Loucy (cell line): ENCODE measurements around the gene GSG1L.

Source experiments
- H2AFZ ChIP-seq: fragments of 200-600 bp; sonication (generic); 2 replicates; pipeline ENCODE4 v1.6.0; 2016; ENCODE audit warnings: antibody characterized with exemption, mild to moderate bottlenecking, low read length, moderate library complexity
- H3F3A ChIP-seq: fragments of 200-600 bp; 2 replicates; pipeline ENCODE4 v1.6.0; 2016; ENCODE audit warnings: antibody characterized with exemption, low read depth, mild to moderate bottlenecking
- H3K27me3 ChIP-seq: fragments of 200-600 bp; sonication (generic); 2 replicates; pipeline ENCODE4 v1.6.1; 2014; ENCODE audit warnings: low read length, mild to moderate bottlenecking; ENCODE audit not compliant: insufficient read depth, poor library complexity, severe bottlenecking
- H3K36me3 ChIP-seq: fragments of 200-600 bp; sonication (generic); 2 replicates; pipeline ENCODE4 v1.6.1; 2016; ENCODE audit warnings: low read length; ENCODE audit not compliant: insufficient read depth
- H3K4me1 ChIP-seq: fragments of 200-600 bp; sonication (generic); 2 replicates; pipeline ENCODE4 v1.5.1; 2014; ENCODE audit warnings: low read length, mild to moderate bottlenecking; ENCODE audit not compliant: insufficient read depth, poor library complexity, severe bottlenecking
- H3K4me2 ChIP-seq: fragments of 200-600 bp; sonication (generic); 2 replicates; pipeline ENCODE4 v1.6.0; 2014; ENCODE audit warnings: antibody characterized with exemption, low read length, low read depth, mild to moderate bottlenecking; ENCODE audit not compliant: poor library complexity, severe bottlenecking
- H3K4me3 ChIP-seq: fragments of 200-600 bp; sonication (generic); 2 replicates; pipeline ENCODE4 v1.5.1; 2014; ENCODE audit warnings: low read length, mild to moderate bottlenecking, mixed read lengths; ENCODE audit not compliant: poor library complexity, severe bottlenecking
- H3K79me2 ChIP-seq: fragments of 200-600 bp; sonication (generic); 2 replicates; pipeline ENCODE4 v1.6.1; 2014; ENCODE audit warnings: low read length; ENCODE audit not compliant: insufficient read depth
- H3K9ac ChIP-seq: fragments of 200-600 bp; sonication (generic); 2 replicates; pipeline ENCODE4 v1.6.0; 2014; ENCODE audit warnings: mild to moderate bottlenecking, low read depth, low read length, moderate library complexity; ENCODE audit not compliant: poor library complexity, severe bottlenecking
- H3K9me2 ChIP-seq: fragments of 200-600 bp; sonication (generic); replicated peaks from 2 replicates; pipeline ENCODE4 v1.6.1; 2016; ENCODE audit warnings: low read depth, low read length, mixed read lengths
- H3K9me3 ChIP-seq: fragments of 200-600 bp; sonication (generic); 2 replicates; pipeline ENCODE4 v1.6.1; 2014; ENCODE audit warnings: mild to moderate bottlenecking, antibody characterized with exemption, low read length, low read depth; ENCODE audit not compliant: insufficient read depth
- H4K20me1 ChIP-seq: fragments of 200-600 bp; sonication (generic); 2 replicates; pipeline ENCODE4 v1.6.0; 2014; ENCODE audit warnings: antibody characterized with exemption, low read length, mild to moderate bottlenecking; ENCODE audit not compliant: insufficient read depth, poor library complexity, severe bottlenecking
- EZH2phosphoT487 ChIP-seq: fragments of 200-600 bp; IDR thresholded peaks from 2 replicates; pipeline ENCODE4 v1.6.1; 2018; ENCODE audit warnings: antibody characterized with exemption, mild to moderate bottlenecking, moderate library complexity, borderline replicate concordance
- TF ChIP-seq, protein P1 (sequence below): fragments of 200-600 bp; sonication (generic); conservative IDR thresholded peaks from 2 replicates; pipeline ENCODE4 v1.5.1; 2014; ENCODE audit warnings: mild to moderate bottlenecking, antibody characterized with exemption, low read length

Gene GSG1L

DNA sequence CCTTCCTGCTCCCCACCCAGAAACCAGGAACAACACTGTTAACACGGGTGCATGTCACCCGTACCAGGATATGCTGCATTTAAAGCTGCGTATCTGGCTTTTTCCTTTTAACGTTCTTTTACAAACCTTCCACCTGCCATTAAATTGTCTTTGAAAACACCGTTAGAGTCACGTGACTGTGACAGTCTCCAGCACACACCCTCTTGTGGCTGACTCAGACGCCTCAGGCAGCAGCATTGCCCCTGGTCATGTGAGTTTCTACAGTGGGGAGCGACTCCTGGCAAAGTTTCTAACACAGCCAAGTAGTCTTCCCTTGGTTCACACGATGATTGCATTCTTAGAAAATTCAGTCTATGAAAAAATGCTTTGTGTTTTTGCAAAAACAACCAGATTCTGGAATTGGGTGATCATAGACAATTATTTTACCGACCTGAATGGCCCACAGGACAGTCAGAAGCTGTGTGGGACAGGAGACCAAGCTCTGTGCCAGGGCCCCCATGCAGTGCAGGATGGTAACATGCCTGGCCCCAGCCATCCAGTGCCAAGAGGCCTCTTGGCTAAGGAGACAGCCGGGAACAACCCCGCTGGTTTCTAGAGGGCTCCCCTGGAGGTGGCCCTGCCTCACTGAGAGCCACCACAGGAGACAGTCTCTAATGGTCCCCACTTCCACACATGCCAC lies 314.5 kb downstream of the GSG1L start:
- no peaks in the 10 kb centered on the region for H3K36me3 ChIP-seq
- no peaks in the 10 kb centered on the region for H3K27me3 ChIP-seq
- H3F3A ChIP-seq = no peaks in the 10 kb centered on the region
- H3K4me2 ChIP-seq = no peak overlapping the region
- no peaks in the 10 kb centered on the region for H3K79me2 ChIP-seq
- TF ChIP-seq EZH2phosphoT487 = no peak
- TF ChIP-seq, protein P1, sequence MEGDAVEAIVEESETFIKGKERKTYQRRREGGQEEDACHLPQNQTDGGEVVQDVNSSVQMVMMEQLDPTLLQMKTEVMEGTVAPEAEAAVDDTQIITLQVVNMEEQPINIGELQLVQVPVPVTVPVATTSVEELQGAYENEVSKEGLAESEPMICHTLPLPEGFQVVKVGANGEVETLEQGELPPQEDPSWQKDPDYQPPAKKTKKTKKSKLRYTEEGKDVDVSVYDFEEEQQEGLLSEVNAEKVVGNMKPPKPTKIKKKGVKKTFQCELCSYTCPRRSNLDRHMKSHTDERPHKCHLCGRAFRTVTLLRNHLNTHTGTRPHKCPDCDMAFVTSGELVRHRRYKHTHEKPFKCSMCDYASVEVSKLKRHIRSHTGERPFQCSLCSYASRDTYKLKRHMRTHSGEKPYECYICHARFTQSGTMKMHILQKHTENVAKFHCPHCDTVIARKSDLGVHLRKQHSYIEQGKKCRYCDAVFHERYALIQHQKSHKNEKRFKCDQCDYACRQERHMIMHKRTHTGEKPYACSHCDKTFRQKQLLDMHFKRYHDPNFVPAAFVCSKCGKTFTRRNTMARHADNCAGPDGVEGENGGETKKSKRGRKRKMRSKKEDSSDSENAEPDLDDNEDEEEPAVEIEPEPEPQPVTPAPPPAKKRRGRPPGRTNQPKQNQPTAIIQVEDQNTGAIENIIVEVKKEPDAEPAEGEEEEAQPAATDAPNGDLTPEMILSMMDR = peak; percentile 42
- H3K9me2 ChIP-seq = no peaks in the 10 kb centered on the region
- H3K4me1 ChIP-seq = peaks cover 5% of the 10 kb centered on the region
- H3K9ac ChIP-seq = no peak overlapping the region
- H3K9me3 ChIP-seq = no peaks in the 10 kb centered on the region
- H4K20me1 ChIP-seq = no peaks in the 10 kb centered on the region
- 0 out of 2 replicates have a peak overlapping the region, but pooled peaks have one; percentile 42 for H2AFZ ChIP-seq
- H3K4me3 ChIP-seq = no peak overlapping the region

DNA sequence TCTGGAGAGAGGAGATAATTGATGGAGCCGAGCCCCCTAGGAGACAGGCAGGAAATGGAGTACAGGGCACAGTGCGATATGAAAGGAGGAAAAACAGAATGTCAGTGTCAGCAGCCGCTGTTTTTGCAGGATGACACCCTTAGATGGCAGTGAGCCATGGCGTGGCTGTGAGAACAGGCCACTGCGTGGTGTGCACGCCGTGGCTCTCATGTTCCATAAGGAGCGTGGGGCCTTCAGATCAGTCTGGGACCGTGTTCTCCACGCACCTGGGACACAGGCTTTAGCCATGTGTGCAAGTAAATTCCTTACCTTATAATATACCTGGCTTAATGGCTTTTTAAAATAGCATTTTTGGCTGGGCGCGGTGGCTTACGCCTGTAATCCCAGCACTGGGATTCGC lies 315.6 kb downstream of the GSG1L start:
- Histone ChIP-seq H2AFZ (no peak overlapping the region), H3K9me2 (no peaks in the 10 kb centered on the region), H3K79me2 (no peaks in the 10 kb centered on the region), H4K20me1 (no peaks in the 10 kb centered on the region), H3K4me1 (peaks cover 5% of the 10 kb centered on the region), H3K36me3 (no peaks in the 10 kb centered on the region), H3K4me3 (no peak overlapping the region), H3K9ac (no peak overlapping the region), H3K9me3 (no peaks in the 10 kb centered on the region), H3F3A (no peaks in the 10 kb centered on the region), H3K4me2 (no peak overlapping the region), H3K27me3 (no peaks in the 10 kb centered on the region)
- TF ChIP-seq, protein P1 = no peak
- TF ChIP-seq EZH2phosphoT487 = no peak

DNA sequence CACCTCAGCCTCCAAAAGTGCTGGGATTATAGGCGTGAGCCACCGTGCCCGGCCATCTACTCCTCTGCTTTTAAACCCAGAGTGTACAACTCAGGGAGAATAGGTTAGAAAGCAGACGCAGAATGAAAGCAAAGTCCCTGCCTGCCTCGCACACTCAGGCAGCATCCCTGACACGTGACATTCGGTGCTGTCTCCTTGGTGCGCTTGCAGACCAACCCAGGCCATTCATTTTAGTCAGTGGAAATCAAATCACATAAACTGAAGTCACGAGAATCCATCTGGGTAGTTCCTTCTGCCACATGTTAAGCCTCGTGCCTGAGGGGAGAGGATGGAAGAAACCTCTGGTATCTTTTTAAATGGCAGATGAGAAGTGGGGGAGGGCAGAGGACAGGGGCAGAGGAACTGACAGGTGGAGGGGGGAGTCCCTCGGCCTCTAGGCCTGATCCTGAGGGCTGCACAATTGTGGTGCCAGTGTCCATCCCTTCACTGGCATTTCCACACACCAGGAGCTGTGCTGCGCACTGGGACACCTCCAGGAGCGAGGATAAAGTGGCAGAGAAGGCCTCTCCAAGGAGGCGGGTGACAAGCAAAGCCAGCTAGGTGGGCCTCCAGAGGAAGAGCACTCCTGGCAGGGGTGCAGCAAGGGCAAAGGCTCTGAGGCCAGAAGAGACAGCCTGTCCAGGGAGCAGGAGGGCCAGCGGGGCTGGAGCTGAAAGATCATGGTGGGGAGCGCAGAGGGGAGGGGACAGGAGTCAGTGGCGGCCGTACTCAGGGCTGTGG lies 317.2 kb downstream of the GSG1L start:
- Histone ChIP-seq H3F3A (no peaks in the 10 kb centered on the region), H3K9ac (no peak overlapping the region), H3K9me2 (no peaks in the 10 kb centered on the region), H3K9me3 (no peaks in the 10 kb centered on the region), H3K4me3 (no peak overlapping the region), H3K79me2 (no peaks in the 10 kb centered on the region), H2AFZ (no peak overlapping the region), H3K27me3 (no peaks in the 10 kb centered on the region), H3K4me2 (no peak overlapping the region), H4K20me1 (no peaks in the 10 kb centered on the region), H3K36me3 (no peaks in the 10 kb centered on the region), H3K4me1 (peaks cover 5% of the 10 kb centered on the region)
- TF ChIP-seq EZH2phosphoT487 = no peak
